Spleen (tissue), 11 donors: ENCODE results near the gene RERE. TPM values are rescaled to one million over a fixed set of nuclear protein-coding genes. Genes with fewer than 3 reads are reported as not detected.
A peak's percentile ranks its signal among the peaks of the same experiment; 100 is the strongest.

Experiments
- DNase-seq: peaks from one replicate; pipeline ENCODE4 v3.0.0-alpha.2; 2020
- H3K27ac ChIP-seq, 8 donors: fragments of 200-600 bp; sonication (generic) in 7 of 8; 1 replicate in 4 of 8; 2 replicates in 4 of 8; pipeline versions ENCODE4 v1.5.0 to v1.8.0; 2016 to 2021; ENCODE audit warnings: inconsistent platforms in 4 of 8, mild to moderate bottlenecking in 4 of 8, moderate library complexity in 1 of 8
- H3K27me3 ChIP-seq, 7 donors: fragments of 200-600 bp; sonication (generic) in 6 of 7; replicated peaks in 1 of 7; 1 replicate in 4 of 7; 2 replicates in 3 of 7; pipeline versions ENCODE4 v1.5.0 to v1.8.0; 2016 to 2021; ENCODE audit warnings: inconsistent platforms in 3 of 7, mild to moderate bottlenecking in 1 of 7
- H3K36me3 ChIP-seq, 6 donors: fragments of 200-600 bp; sonication (generic) in 5 of 6; 1 replicate in 4 of 6; 2 replicates in 2 of 6; pipeline versions ENCODE4 v1.5.0 to v1.8.0; 2016 to 2021; ENCODE audit warnings: inconsistent platforms in 2 of 6
- H3K4me1 ChIP-seq, 6 donors: fragments of 200-600 bp; sonication (generic) in 5 of 6; 1 replicate in 3 of 6; 2 replicates in 3 of 6; pipeline versions ENCODE4 v1.5.0 to v1.8.0; 2016 to 2021; ENCODE audit warnings: inconsistent platforms in 3 of 6
- H3K4me3 ChIP-seq, 8 donors: fragments of 200-600 bp; sonication (generic) in 7 of 8; 1 replicate in 4 of 8; 2 replicates in 4 of 8; pipeline versions ENCODE4 v1.5.0 to v1.8.0; 2016 to 2021; ENCODE audit warnings: inconsistent platforms in 4 of 8, mild to moderate bottlenecking in 4 of 8, moderate library complexity in 2 of 8
- H3K9me3 ChIP-seq, 8 donors: fragments of 200-600 bp; sonication (generic) in 7 of 8; 1 replicate in 4 of 8; 2 replicates in 4 of 8; pipeline versions ENCODE4 v1.5.0 to v1.8.0; 2016 to 2021; ENCODE audit warnings: inconsistent platforms in 4 of 8
- POLR2A ChIP-seq, 3 donors: fragments of 450-650 bp; IDR thresholded peaks; one replicate each; pipeline ENCODE4 v1.5.1; 2017; ENCODE audit warnings: antibody characterized with exemption in 3 of 3, mild to moderate bottlenecking in 1 of 3
- POLR2AphosphoS5 ChIP-seq, 3 donors: sonication (generic); formaldehyde crosslinking; IDR thresholded peaks; one replicate each; pipeline ENCODE4 v1.5.1; 2017; ENCODE audit warnings: antibody characterized with exemption in 3 of 3
- WGBS, 5 donors: extraction: QIAGEN DNeasy Blood & Tissue Kit in 3 of 5; methylation state at CpG; one replicate each; pipeline versions ENCODE4 v1.1.5 to v1.1.7; 2013 to 2018; 5-methylcytosine and 5-hydroxymethylcytosine counted together
- intact Hi-C: fragments of 100-400 bp; cut with DNase I; formaldehyde crosslinking; loops from one replicate; pipeline ENCODE4 v1.15.0; 2023; ENCODE audit warnings: low total_unique reads
- polyA plus RNA-seq, 3 donors: library from polyadenylated mRNA; stranded (reverse); fragments of 200-250 nt; gene quantifications; one replicate each; pipeline ENCODE4 v1.2.1, GENCODE V29; 2013
- total RNA-seq, 7 donors: library from RNA; depleted of rRNA in 3 of 7; stranded (reverse); fragments of >200 nt in 3 of 7; fragmentation: NEBNext Ultra II Directional in 4 of 7; extraction: Animal tissue kit (Norgen Biotek cat#: 25700) in 4 of 7; gene quantifications; one replicate each; pipeline versions ENCODE4 v1.1.0 to v1.2.1, GENCODE V29; 2016 to 2021
- TF ChIP-seq, protein P1 (sequence below), 11 experiments: fragments of 200-600 bp in 7 of 11; fragments of 450-650 bp in 4 of 11; sonication (generic) in 4 of 11; IDR thresholded peaks in 8 of 11; conservative IDR thresholded peaks in 3 of 11; 1 replicate in 7 of 11; 2 replicates in 4 of 11; pipeline versions ENCODE4 v1.4.0 to v1.8.0; 2016 to 2021; ENCODE audit warnings: antibody characterized with exemption in 11 of 11, inconsistent platforms in 4 of 11, mild to moderate bottlenecking in 1 of 11
- donor health status: healthy with polysubstance abuse.
- donor health status: DM: no; HTN: no; CAD: no; lungs with moderate emphysema.
- donor health status: DM: no; HTN: no; CAD: no.
- donor health status: Bipolar disorder and iron deficiency.
- donor health status: healthy.
- donor health status: DM: no; HTN: no; CAD: no.
- donor health status: DM: yes; HTN: yes; CAD: no.

Gene RERE
- total and polyA plus RNA-seq, 10 donors = 10.3 to 149 (median 117) TPM

DNA sequence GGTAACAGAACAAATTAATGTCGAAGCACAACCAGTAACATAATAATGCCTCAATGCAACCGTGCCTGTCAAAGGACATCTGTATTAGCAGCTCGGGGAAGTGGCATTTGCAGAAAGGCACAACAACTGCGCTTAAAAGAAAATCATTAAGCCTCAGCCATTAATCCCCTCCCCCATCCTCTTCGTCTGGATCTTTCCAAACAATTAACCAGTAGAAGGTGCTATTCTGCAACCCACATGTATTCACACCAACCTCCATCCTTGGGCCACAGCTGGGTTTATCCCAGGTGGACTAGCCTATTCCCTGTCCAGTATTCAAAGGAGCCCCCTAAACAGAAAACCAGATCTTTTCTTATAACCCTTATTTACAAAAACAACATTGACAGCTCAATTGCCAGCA is 2.6 kb downstream of the RERE start:
- no peak for TF ChIP-seq POLR2A (IDR thresholded peaks at IDR 0.05)
- TF ChIP-seq, protein P1, sequence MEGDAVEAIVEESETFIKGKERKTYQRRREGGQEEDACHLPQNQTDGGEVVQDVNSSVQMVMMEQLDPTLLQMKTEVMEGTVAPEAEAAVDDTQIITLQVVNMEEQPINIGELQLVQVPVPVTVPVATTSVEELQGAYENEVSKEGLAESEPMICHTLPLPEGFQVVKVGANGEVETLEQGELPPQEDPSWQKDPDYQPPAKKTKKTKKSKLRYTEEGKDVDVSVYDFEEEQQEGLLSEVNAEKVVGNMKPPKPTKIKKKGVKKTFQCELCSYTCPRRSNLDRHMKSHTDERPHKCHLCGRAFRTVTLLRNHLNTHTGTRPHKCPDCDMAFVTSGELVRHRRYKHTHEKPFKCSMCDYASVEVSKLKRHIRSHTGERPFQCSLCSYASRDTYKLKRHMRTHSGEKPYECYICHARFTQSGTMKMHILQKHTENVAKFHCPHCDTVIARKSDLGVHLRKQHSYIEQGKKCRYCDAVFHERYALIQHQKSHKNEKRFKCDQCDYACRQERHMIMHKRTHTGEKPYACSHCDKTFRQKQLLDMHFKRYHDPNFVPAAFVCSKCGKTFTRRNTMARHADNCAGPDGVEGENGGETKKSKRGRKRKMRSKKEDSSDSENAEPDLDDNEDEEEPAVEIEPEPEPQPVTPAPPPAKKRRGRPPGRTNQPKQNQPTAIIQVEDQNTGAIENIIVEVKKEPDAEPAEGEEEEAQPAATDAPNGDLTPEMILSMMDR (IDR thresholded peaks at IDR 0.05 in 8 of 11, conservative IDR thresholded peaks at IDR 0.05 in 3 of 11) = peak in 1 of 11 experiments; percentile 7
- Histone ChIP-seq H3K4me1 (peaks cover 17 to 78% (median 57%) of the 10 kb centered on the region in 6 donors), H3K36me3 (no peaks in the 10 kb centered on the region), H3K27ac (peak overlapping the region in 3 of 8 donors; percentile 93 to 97 (median 95)), H3K27me3 (no peaks in the 10 kb centered on the region), H3K9me3 (no peaks in the 10 kb centered on the region), H3K4me3 (no peak overlapping the region)
- 29 to 46% (median 35%) methylated on average over 5 of the region's 5 CpGs for WGBS, 5 donors
- no peak for DNase-seq
- intact Hi-C loops = no loop called here

DNA sequence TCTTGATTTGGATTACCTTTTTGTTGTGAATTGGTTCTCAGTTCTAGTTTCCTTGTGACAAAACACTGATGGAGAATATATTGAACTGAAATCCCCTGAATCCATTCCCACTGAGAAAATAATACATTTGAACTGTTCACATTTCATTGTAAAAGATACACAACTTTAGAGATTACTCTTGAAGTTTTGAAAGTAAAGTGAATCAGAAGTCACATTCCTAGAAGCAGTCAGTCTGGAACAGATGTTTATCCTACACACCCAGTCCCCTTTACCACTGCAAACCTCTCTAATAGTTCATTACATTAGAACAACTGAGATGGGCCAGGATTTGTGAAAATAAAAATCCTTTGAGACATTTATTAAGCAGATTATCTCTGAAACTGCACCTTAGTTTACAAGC is 3.4 kb downstream of the RERE start:
- Histone ChIP-seq H3K4me1 (peaks cover 17 to 71% (median 54%) of the 10 kb centered on the region in 6 donors), H3K27me3 (no peaks in the 10 kb centered on the region), H3K9me3 (no peaks in the 10 kb centered on the region), H3K36me3 (no peaks in the 10 kb centered on the region), H3K27ac (peak overlapping the region in 1 of 8 donors; percentile 14), H3K4me3 (no peak overlapping the region)
- no peak for DNase-seq
- TF ChIP-seq POLR2A (IDR thresholded peaks at IDR 0.05) (no peak), POLR2AphosphoS5 (IDR thresholded peaks at IDR 0.05) (no peak)
- TF ChIP-seq, protein P1 (IDR thresholded peaks at IDR 0.05 in 8 of 11, conservative IDR thresholded peaks at IDR 0.05 in 3 of 11) = no peak
- intact Hi-C loops = no loop called here

DNA sequence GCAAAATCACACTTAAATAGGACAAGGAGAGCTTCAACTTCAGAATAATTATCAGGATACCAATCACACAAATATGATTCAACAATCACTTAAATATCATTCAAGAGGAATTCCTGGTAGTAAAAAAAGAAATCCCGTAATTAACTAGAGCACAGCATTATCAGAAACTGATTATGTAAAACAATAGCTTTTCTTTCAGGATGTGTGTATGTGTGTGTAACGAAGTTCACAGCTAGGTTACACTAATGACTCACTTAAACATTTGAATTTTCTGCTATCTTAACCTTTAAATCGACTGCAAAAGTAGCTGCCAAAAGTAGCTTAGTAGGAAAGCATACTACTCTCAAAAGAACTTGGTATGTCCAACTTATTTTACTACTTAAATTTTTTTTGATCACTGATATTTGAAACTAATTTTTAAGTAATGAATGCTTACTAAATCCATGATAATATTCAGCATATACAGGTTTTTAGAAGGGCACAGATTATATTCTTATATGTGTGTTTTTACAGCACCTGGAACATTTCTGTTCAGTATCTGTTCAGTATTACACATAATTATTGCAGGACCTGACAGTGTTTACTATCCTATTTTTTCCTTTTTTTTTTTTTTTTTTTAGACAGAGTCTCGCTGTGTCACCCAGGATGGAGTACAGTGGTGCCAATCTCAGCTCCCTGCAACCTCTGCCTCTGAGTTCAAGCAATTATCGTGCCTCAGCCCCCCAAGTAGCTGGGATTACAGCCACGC is 4.2 kb downstream of the RERE start:
- Histone ChIP-seq H3K9me3 (no peaks in the 10 kb centered on the region), H3K27ac (peak overlapping the region in 6 of 8 donors; percentile 2 to 37 (median 12)), H3K4me3 (no peak overlapping the region), H3K27me3 (no peaks in the 10 kb centered on the region), H3K36me3 (no peaks in the 10 kb centered on the region), H3K4me1 (peaks cover 17 to 65% (median 47%) of the 10 kb centered on the region in 6 donors)
- intact Hi-C loops = no loop called here
- no peak for DNase-seq
- WGBS, 5 donors = 59 to 74% (median 66%) methylated on average over 6 of the region's 6 CpGs
- TF ChIP-seq POLR2A (IDR thresholded peaks at IDR 0.05) (no peak), POLR2AphosphoS5 (IDR thresholded peaks at IDR 0.05) (no peak)
- TF ChIP-seq, protein P1 (IDR thresholded peaks at IDR 0.05 in 8 of 11, conservative IDR thresholded peaks at IDR 0.05 in 3 of 11) = no peak

DNA sequence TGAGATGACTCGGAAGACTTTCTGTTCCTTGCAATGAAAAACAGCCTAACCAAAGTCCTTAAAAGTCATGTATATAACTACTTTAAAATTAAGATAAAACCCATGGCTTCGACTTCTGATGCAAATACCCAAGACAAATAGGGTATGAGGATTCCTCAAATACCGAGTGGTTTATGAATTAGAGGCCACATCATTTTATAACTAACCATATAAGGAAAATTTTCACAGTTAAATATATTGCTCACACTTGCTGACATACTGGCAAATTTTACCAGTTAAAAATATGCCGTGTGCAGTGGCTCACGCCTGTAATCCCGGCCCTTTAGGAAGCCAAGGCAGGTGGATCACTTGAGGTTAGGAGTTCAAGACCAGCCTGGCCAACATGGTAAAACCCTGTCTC is 5.4 kb downstream of the RERE start:
- Histone ChIP-seq H3K36me3 (no peaks in the 10 kb centered on the region), H3K27me3 (no peaks in the 10 kb centered on the region), H3K4me1 (peaks cover 17 to 63% (median 46%) of the 10 kb centered on the region in 6 donors), H3K9me3 (no peaks in the 10 kb centered on the region), H3K27ac (no peak overlapping the region), H3K4me3 (no peak overlapping the region)
- 78 to 95% (median 91%) methylated on average over 6 of the region's 6 CpGs for WGBS, 5 donors
- TF ChIP-seq, protein P1 (IDR thresholded peaks at IDR 0.05 in 8 of 11, conservative IDR thresholded peaks at IDR 0.05 in 3 of 11) = no peak
- TF ChIP-seq POLR2AphosphoS5 (IDR thresholded peaks at IDR 0.05) (no peak), POLR2A (IDR thresholded peaks at IDR 0.05) (no peak)
- no peak for DNase-seq
- intact Hi-C loops = no loop called here
